Stimulated activated CD4-positive, alpha-beta T cell treated with anti-CD3 and anti-CD28 coated beads, Interleukin-4, amount 100 ng/mL, for 48 hours (primary cell): ENCODE measurements around the gene ISLR.

Source experiments
- DNase-seq, 2 donors: peaks; one replicate each; pipeline ENCODE4 v3.0.0-alpha.2; 2020; ENCODE audit warnings: low read depth in 2 of 2

Gene ISLR

GRCh38 chr15:74211656-74212055 lies 38.1 kb downstream of the ISLR start:
- no peak for DNase-seq

- no peak for DNase-seq
Measured at GRCh38 chr15:74212494-74212893, 39.0 kb downstream of the ISLR start.

GRCh38 chr15:74213858-74214284 lies 40.4 kb downstream of the ISLR start:
- no peak for DNase-seq

- DNase-seq = no peak
Measured at GRCh38 chr15:74214324-74215021, 41.0 kb downstream of the ISLR start.

GRCh38 chr15:74215958-74216357 lies 42.4 kb downstream of the ISLR start:
- DNase-seq = no peak

GRCh38 chr15:74216949-74217348 lies 43.4 kb downstream of the ISLR start:
- no peak for DNase-seq

- no peak for DNase-seq
Measured at GRCh38 chr15:74217907-74218885, 44.7 kb downstream of the ISLR start.

GRCh38 chr15:74220475-74221248 lies 47.2 kb downstream of the ISLR start:
- DNase-seq = no peak

- DNase-seq = no peak
Measured at GRCh38 chr15:74221399-74222239, 48.1 kb downstream of the ISLR start.

GRCh38 chr15:74222240-74223119 lies 49.0 kb downstream of the ISLR start:
- DNase-seq = no peak

GRCh38 chr15:74225928-74226327 lies 52.4 kb downstream of the ISLR start:
- DNase-seq = no peak
